Hepatic stellate cell (primary cell): Measurements from ENCODE around the gene SIAH1.
A peak's percentile ranks its signal among the peaks of the same experiment; 100 is the strongest.
"Not testable (repeated sequence)": the region's sequence is repeated elsewhere in the genome, so short reads cannot be mapped to it uniquely, and the experiment has no call there.

ENCODE experiments used
- DNase-seq: peaks from one replicate; pipeline ENCODE4 v3.0.0; 2011; ENCODE audit warnings: low spot score

SIAH1 gene

GRCh38 chr16:48332978-48333377 is 52.2 kb downstream of the SIAH1 start:
- DNase-seq, result no peak

- DNase-seq, result no peak
Measured at GRCh38 chr16:48330841-48331192, 54.4 kb downstream of the SIAH1 start.

DNA sequence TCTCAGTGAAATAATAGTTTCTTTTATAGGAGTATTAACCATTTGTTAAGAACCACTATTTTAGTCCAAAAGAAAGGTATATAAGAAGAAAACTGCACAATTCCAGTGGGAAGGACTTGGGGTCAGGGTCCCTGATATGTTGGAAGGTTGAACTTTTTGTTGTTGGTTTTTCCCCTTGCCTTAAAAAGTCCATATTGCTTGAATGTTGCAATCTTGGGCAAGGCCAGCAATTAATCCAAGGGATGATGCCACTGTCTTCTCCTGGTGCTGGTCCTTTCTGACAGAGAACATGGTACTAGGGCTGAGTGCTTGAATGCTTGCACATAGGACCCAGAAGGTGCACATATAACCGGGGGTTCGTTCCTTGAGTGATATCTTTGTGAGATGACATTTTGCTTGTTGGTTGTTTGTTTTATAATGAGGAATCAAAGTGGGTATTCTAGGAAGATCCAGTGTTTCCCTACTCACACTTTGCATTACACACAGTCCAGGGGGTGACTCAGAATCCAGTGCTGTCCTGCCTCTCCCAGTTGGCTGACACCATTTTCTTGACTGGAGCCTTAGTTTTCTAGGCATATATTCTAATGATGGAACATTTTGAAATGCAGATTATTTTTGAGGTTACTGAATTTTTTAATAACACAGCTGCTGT is 54.9 kb downstream of the SIAH1 start:
- no peak for DNase-seq

GRCh38 chr16:48329138-48329537 is 56.1 kb downstream of the SIAH1 start:
- no peak for DNase-seq

- no peak for DNase-seq
Measured at GRCh38 chr16:48326915-48327314, 58.3 kb downstream of the SIAH1 start.

DNA sequence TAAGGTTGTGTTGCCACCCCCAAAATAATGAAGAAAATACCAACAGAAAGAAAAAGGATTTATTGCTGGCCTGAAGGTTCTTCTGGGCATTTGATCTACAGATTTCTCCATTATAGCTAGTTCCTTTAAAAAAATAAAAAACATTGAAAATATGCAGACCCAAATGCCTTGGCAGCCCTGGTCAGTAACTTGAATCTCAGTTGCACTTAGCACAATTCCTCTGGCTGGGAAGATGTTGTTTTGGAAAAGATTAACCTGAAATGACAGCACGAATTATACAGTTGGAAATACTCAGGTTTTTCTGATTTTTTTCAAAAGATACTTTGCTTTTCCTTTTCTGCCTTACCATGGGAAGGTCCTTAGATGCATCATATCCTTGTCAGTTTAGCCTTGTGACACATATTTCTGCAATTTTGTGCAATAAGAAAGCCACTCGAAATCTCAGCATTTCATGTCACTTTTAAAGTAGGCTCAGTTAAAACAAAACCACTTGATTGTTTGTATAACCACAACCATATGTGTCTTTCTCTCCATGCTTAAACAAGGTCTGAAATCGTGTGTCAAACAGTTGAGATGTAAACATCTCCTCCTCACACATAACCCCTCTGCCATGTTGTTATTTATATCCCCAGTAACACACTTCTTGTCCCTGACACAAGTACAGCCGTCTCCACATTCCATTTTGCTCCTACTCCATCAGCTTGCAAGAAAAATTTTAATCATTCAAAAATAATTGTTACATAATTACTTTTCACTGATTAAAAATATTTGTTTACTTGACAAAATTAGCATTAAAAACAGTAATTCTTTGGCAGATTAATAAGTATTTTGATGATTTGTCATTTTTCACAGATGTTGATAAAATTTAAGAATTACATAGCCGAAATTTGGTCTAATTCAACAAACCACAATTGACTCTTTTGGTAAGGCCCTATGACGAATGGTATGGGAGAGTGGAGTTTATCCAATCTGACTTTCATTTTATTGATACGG is 61.1 kb downstream of the SIAH1 start:
- DNase-seq, result no peak

DNA sequence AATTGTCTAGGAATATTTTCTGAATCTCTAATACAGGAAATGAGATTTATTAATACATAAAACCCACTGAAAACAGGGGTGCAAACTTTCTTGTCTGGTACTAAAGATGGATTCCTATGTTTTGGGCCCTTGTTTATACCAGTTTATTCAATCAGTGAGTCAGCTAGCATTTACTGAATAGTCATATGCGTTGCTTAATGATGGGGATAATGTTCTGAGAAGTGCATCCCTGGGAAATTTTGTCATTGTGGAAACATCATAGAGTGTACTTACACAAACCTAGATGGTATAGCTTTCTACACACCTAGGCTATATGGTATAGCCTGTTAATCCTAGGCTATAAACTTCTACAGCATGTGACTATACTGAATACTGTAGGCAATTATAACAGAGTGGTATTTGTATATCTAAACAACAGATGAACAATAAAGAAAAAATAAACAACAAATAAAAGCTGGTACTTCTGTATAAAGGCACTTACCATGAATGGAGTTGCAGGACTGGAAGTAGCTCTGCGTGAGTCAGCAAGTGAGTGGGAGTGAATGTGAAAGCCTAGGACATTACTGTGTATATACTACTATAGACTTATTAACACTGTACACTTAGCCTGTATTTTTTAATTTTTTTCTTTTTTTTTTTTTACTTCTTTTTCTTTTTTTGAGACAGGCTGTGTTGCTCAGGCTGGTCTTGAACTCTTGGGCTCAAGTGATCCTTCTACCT is 63.7 kb downstream of the SIAH1 start:
- DNase-seq, result no peak

- DNase-seq, result no peak
Measured at GRCh38 chr16:48318630-48319029, 66.6 kb downstream of the SIAH1 start.

GRCh38 chr16:48317614-48318315 is 67.4 kb downstream of the SIAH1 start:
- peak; percentile 16 for DNase-seq

DNA sequence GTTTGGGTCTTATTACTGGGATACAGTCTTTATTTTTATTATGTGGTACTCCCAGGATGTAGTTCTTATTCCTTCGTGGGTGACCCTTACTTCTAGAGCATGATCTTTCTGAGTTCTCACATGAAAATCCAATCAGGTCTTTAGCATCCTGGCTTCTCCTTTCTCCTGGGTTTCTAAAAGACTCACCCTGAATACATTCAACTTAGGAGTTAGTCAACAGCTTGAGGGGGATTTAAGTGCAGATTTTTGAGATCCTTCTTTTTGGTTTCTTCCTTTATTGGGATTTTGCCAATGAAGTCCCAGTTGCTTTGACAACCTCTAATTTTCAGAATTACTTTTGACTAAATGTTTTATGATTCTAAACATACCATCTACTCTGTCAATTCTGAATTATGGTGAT is 68.2 kb downstream of the SIAH1 start:
- no peak for DNase-seq

DNA sequence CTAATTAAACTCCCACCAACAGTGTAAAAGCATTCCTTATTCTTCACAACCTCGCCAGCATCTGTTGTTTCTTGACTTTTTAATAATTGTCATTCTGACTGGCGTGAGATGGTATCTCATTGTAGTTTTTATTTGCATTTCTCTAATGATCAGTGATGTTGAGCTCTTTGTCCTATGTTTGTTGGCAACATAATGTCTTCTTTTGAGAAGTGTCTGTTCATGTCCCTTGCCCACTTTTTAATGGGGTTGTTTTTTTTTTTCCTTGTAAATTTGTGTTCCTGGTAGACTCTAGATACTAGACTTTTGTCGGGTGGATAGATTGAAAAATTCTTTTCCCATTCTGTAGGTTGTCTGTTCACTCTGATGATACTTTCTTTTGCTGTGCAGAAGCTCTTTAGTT is 71.3 kb downstream of the SIAH1 start:
- DNase-seq, result not testable (repeated sequence)

- no peak for DNase-seq
Measured at GRCh38 chr16:48310908-48311641, 74.1 kb downstream of the SIAH1 start.
